NCI-H748 (cell line): ENCODE data around the gene CSRP2.

Source experiments
- DNase-seq: peaks from one replicate; lab custom pipeline; 2025; ENCODE audit not compliant: unreplicated experiment; lab: John Stamatoyannopoulos, UW

CSRP2 gene

DNA sequence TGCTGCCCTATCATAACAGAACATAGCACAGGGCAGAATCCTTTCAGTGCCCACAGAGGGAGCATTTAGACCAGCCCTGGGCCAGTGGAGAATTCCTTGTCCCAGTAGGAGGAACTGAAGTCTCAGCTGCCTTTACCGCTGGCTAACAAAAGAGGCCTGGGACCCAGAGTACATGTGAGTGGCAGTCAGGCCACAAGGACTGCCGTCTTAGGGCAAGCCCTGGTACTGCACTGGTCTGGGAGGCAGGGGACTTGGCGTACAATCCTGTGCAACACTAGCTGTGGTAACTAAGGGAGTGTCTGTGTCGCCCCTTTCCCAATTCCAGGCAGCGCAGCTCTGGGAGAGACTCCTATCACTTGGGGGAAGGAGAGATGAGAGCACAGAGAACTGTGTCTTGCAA, 17.0 kb upstream of the CSRP2 start:
- DNase-seq, result no peak

DNA sequence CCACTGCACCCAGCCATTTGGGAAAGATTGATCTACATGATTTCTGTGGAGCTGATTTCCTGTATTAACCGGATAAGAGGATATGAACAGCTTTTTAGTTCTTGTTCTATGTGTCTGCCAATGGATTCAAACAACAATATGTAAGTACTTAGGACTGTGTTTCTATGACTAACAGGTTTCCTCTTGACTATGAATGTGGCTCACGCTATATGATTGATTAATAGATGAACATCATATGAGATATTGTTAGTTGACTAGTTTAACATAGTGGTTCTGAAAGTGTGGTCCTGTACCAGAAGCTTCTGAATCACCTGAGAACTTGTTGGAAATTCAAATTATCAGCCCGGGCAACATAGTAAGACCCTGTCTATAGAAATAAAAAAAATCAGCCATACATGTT, 12.8 kb upstream of the CSRP2 start:
- no peak for DNase-seq

GRCh38 chr12:76890151-76891143, 11.6 kb upstream of the CSRP2 start:
- DNase-seq, result peak; percentile 27

- no peak for DNase-seq
Observed at GRCh38 chr12:76888775-76889174, 10.0 kb upstream of the CSRP2 start.

DNA sequence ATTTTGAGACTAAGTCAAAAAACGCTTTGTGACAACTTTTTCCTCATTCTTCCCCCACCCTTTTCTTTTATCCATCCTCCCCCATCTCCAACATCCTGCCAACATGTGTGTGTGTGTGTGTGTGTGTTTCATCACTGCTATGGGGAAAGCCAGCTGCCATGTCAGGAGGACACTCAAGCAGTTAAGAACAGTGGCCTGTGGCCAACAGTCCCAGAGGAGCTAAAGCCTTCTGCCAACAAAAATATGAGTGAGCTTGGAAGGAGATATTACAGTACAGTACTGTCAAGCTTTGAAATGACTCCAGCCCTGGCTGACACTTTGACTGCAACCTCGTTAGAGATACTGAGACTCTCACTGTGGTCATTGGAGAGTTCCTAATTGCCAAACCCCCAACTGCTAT, 5.0 kb upstream of the CSRP2 start:
- DNase-seq, result no peak

- DNase-seq, result no peak
Observed at GRCh38 chr12:76883151-76883550, 4.3 kb upstream of the CSRP2 start.

GRCh38 chr12:76882367-76882766, 3.5 kb upstream of the CSRP2 start:
- DNase-seq, result no peak

GRCh38 chr12:76881142-76881541, 2.3 kb upstream of the CSRP2 start:
- DNase-seq, result no peak

DNA sequence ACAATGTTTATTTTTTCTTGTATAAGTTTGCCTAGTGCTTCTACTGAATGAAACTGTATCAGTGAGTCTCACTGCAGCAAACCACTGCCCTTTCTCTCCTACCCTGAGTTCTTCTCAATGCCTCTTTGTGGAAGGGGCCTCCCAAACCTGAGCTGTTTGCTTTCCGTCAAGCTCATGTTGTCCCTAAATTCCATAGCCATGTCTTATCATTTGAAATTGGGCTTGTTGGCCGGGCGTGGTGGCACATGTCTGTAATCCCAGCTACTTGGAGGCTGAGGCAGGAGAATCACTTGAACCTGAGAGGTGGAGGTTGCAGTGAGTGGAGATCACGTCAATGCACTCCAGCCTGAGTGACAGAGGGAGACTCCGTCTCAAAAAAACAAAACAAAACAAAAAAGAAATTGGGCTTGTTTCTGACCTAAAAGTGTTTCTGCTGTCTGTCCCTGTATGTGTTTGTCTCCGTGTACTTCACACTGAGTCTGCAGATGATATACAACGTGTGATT, 1.8 kb upstream of the CSRP2 start:
- DNase-seq, result no peak

- DNase-seq, result no peak
Observed at GRCh38 chr12:76879710-76880518, 1.1 kb upstream of the CSRP2 start.

GRCh38 chr12:76878099-76878898, 520 bp downstream of the CSRP2 start:
- peak; percentile 67 for DNase-seq

- DNase-seq, result no peak
Observed at GRCh38 chr12:76876696-76877229, 2.1 kb downstream of the CSRP2 start.

- no peak for DNase-seq
Observed at GRCh38 chr12:76874491-76875190, 4.2 kb downstream of the CSRP2 start.

- no peak for DNase-seq
Observed at GRCh38 chr12:76874027-76874426, 4.8 kb downstream of the CSRP2 start.

DNA sequence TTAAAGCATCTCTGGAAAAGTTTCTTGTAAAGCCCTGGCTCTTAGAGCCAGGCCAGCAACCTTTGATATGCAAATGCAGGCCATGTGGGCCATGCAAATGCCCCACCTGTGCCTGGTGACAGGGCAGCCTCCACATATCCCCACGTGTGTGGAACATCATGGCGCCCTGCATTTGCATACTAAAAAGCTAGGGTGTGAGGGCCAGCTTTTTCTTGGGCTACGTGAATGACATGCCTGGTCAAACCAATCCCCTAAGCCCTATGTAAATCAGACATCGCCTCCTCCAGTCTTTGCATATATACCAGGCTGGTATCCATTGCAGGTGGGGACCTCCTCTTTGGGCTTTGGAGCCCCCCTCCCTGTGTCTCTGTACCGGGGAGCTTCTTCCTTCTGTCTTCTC, 6.4 kb downstream of the CSRP2 start:
- DNase-seq, result no peak

DNA sequence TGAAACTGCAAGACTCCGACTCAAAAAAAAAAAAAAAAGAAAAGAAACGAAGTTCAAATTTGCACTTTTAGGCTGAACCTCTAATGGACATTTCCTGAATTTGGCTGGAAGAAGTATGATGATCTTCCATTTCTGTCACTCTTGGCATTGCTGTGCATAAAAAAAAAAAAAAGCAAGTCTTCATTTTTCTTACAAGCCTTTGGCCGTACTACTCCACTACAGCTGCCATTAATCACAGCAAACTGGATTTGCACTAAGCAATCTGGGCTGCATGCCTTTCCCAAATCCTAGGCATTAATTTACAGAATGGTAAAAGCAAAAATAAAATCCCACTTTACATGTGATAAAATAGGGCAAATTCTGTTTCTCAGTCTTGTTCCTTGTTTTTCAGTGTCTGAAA, 7.1 kb downstream of the CSRP2 start:
- no peak for DNase-seq

GRCh38 chr12:76871082-76871481, 7.7 kb downstream of the CSRP2 start:
- no peak for DNase-seq

DNA sequence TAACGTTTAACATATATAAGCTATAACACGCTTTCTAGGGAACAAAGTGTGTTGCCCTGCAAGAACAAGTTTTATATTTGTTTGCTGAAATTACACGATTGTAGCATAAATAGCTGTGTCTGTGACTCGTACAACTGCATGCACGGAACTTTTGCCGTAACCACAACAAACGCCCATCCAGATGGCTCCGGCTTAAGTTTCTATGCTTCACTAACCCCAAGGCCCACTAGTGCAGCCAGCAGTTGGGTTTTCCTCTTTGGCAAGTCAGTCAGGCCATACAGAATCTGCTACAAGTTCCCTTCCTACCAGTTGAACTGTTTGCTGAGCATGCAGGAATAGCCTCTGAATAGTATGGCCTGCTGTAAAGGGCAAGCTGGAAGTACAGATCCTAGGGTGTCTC, 12.1 kb downstream of the CSRP2 start:
- DNase-seq, result no peak

DNA sequence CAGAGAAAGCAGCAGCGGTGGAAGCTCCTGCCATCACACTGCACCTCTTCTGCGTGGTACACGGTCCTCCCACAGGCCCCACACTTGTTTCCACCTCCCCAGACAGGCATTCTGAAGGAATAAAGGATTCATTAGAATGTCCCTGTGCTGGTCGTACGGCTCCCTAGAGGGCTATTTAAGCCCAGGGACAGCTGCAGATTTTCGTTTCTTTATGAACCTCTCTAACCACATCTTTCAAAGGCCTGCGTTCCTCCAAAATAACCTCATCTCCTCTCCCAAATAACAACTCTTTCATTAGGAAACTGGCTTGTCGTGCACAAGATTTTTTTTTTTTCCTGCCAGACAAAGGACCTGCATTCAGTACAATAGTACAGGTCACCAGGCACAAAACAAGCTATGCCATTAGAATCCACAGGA, 12.7 kb downstream of the CSRP2 start:
- DNase-seq, result no peak

DNA sequence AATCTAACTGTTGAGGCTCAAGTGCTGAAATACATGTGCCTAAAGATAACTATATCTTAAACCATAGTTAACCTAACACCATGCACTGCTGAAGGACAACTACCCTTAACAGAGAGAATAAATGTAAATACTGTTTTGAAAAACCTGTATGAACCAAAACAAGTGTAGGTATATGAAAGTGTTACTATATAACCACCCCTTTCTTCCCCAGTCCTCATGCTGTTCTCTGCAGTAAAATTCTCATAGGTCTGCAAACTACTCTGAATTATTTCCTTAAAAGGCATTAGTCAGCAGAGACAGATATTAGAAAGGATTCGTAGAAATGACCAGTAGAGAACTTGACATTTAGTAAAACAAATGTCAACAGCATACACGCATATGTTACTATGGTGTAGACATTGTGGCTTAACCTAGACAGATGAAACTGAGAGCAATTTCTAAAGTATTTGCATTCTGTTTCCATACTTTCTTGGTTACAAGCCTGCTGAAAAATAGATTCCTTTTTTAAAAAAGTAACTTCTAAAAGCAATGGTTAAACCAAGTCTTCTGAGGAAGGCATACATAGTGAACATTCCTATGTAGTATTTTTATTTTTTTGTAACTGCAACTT, 13.9 kb downstream of the CSRP2 start:
- DNase-seq, result no peak
